SKM-1 (cell line): ENCODE data around the gene RPS27A.
"Not testable (repeated sequence)": the region's sequence is repeated elsewhere in the genome, so short reads cannot be mapped to it uniquely, and the experiment has no call there.

ENCODE experiments used
- DNase-seq: peaks from one replicate; lab custom pipeline; 2025; ENCODE audit not compliant: unreplicated experiment; lab: John Stamatoyannopoulos, UW

Gene RPS27A

DNA sequence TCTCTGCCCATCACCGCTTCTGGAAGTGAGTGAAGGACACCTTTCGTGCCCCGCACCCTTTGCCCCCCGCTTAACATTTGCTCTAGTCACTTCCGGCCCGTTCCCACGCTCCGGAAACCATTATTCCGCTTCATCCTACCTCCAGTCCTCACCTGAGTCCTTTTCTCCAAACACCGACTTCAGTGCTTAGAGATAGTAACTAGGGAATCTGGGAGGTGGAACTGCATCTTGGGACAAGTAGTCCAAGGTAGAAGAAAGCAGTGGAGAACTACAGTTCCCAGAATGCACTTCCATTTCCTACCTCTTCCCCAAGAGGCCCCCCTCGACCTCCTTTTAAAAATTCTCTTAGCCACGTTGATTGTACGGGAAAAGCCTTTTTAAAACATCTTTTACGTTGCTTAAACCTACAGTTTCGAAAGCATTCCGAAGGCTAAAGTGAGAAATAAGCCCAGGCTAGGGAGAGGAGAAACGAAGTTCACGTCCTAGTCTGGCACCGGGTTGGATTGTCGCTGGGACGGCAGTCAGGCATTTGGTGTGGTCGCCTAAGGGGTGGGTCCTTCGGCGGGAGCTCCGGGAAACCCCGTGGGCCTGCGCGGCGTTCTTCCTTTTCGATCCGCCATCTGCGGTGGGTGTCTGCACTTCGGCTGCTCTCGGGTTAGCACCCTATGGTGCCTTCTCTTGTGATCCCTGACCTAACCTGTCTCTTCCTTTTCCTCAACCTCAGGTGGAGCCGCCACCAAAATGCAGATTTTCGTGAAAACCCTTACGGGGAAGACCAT, at the start of gene RPS27A, which contains the start of gene CLHC1:
TSS of gene RPS27A (plus strand) at position 605 of the 779 bp plus-strand sequence. CDS start at position 742, 137 bp downstream.
TSS of gene CLHC1 (minus strand) at position 210 of the 779 bp plus-strand sequence. CDS start 9,882 bp downstream, outside the sequence.
- DNase-seq, result peak; percentile 96

DNA sequence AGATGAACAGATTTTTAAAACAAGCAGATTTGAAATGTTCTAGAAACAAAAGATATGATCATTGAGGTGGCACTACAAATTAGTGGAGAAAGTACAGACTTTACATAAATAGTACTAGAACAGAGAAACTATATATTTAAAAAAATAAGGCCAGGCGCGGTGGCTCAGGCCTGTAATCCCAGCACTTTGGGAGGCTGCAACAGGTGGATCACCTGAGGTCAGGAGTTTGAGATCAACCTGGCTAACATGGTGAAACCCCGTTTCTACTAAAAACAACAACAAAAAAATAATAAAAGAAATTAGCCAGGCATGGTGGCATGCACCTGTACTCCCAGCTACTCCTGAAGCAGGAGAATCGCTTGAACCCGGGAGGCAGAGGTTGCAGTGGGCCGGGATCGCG, 45.7 kb upstream of the RPS27A start:
- DNase-seq, result not testable (repeated sequence)

DNA sequence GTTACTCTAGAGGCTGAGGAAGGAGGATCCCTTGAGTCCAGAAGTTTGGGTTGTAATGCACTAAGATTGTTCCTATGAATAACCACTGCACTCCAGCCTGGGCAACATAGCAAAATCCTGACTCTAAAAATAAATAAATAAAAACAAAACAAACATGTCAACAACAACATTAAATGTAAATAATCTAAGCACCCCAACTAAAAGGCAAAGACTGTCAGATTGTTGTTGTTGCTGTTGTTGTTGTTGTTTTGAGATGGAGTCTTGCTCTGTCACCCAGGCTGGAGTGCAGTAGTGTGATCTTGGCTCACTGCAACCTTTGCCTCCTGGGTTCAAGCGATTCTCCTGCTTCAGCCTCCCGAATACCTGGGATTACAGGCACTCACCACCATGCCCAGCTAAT, 40.6 kb upstream of the RPS27A start:
- DNase-seq, result not testable (repeated sequence)

DNA sequence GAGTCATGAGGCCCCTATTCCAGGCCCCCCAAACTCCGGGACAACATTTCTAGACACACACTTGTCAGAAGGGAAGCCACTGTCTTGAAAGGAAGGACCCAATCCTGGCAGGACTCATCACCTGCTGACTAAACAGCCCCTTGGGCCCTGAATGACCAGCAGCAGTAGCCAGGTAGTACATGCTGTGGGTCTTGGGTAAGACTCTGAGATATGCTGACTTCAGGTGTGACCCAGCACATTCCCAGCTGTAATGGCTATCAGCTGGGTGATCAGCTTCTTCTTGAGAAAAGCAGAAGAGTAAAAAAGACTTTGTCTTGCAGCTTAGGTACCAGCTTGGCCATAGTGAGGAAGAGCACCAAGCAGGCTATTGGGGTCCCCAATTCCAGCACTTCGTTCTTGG, 36.0 kb upstream of the RPS27A start:
- no peak for DNase-seq

DNA sequence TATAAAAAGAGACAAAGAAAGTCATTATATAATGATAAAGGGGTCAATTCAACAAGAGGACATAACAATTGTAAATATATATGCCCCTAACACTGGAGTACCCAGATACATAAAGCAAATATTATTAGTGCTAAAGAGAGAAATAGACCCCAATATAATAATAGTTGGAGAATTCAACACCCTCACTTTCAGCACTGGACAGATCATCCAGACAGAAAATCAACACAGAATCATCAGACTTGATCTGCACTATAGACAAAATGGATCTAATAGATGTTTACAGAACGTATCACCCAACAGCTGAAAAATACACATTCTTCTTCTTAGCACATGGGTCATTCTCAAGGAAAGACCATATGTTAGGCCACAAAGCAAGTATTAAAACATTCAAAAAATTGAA, 32.1 kb upstream of the RPS27A start:
- DNase-seq, result no peak

DNA sequence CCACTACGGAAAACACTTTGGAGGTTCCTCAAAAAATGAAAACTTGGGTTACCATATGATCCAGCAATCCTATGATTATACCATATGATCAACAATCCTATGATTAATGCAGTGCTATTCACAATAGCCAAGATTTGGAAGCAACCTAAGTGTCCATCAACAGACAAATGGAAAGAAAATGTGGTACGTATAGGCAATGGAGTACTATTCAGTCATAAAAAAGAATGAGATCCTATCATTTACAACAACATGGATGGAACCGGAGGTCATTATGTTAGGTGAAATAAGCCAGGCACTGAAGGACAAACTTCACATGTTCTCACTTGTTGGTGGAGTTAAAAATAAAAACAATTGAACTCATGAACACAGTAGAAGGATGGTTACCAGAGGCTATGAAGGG, 28.0 kb upstream of the RPS27A start:
- DNase-seq, result no peak

DNA sequence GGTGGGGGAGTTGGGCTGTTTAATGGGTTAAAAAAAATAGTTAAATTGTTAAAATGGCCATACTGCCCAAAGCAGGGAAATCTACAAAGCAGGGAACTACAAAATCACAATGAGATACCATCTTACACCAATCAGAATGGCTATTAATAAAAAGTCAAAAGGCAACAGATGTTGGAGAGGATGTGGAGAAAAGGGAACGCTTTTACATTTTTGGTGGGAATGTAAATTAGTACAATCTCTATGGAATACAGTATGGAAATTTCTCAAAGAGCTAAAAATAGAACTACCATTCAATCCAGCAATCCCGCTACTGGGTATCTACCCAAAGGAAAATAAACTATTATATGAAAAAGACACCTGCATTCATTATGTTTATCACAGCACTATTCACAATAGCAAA, 27.5 kb upstream of the RPS27A start:
- no peak for DNase-seq

DNA sequence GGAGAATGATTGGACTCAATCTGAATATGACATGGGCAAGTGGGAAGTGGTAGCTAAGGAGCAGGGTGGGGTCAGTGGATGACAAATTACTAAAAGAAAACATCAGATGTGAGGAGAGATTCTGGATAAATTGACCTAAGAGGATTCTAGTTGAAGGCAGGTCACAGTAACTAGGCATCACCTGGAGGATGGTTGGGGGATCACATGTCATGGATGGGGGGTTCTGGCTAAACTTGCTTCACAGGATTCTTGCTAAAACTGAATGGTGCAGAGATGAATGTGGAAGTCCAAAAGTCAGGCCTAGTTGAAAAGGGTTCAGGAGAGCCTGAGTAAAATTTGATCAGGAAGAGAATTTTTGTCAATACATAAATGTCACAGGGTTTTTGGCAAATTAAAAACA, 18.7 kb upstream of the RPS27A start:
- no peak for DNase-seq

DNA sequence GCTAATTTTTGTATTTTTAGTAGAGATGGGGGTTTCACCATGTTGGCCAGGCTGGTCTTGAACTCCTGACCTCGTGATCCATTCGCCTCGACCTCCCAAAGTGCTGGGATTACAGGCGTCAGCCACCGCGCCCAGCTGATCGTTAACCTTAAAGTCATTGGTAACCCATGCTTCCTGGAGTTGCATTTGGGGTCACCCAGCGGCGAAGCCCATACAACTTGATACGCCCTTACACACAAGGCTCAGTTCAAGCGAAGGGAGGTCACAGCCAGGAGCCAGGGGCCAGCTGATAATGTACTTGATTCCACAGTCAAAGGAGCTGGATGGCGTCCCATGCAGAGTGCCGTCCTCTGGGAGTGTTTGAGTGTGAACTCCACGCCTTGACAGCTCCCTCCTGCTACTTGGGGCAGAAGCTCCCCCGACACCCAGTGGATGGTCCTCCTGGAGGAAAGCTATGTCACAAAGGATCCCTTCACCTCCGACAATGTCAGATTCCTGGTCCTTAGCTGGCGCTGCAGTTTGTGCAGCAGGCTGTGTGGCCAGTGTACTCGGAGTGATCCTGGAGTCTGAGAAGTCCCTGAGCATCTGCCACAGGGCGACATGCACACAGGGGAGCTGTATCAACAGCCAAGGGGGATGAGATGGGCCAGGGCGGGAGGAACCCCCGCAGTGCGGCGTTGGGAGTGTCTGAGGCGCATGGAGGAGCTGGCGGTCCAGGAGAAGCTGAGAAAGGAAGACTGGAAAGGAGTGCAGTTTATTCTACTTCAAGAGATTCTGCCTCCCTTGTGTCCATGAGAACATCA, 8.3 kb upstream of the RPS27A start:
- DNase-seq, result no peak

DNA sequence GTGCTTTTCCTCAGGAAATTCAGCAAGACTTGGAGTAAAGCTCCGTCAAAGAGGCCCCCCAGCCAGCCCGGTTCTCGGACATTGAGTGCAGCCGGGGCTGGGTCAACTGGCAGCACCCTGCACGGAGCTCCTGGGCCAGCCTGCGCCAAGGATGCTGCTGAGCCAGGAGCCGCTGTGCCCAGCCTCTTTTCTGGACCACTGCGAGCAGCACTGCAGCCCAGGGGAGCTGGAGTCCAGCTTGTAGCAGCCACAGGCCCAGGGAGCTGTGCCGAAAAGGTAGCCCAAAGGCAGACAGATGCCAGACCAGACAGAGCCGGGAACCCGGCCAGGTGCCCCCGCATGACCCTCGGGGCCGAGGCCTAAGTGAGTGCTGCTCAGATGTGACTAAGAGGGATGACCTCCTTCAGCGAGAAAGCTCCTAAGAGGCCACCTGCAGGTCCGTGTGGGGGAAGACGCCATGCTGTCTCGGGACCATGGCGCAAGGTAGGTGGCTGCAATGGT, 7.7 kb upstream of the RPS27A start:
- no peak for DNase-seq

DNA sequence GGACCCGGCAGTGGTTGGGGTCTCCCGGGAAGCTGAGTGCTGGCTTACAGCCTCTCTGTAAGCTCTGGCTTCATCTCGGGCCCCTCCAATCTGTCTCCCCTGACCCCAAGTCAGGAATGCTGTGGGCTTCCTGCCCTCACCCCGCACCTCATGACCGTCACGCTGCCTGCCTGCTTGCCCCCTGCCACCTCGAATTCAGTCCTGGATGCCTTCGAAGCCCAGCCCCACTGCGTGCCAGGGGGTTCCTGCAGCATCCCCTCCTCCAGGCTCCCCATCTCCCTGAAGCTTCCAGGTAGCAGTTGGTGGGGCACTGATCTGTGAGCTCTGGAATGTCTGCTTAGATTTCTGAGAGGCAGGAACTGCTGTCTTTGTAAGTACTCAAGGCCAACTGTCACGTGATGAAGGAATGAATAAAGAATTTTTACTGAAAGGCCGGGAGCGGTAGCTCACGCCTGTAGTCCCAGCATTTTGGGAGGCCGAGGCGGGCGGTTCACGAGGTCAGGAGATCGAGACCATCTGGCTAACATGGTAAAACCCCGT, 6.9 kb upstream of the RPS27A start:
- DNase-seq, result no peak

DNA sequence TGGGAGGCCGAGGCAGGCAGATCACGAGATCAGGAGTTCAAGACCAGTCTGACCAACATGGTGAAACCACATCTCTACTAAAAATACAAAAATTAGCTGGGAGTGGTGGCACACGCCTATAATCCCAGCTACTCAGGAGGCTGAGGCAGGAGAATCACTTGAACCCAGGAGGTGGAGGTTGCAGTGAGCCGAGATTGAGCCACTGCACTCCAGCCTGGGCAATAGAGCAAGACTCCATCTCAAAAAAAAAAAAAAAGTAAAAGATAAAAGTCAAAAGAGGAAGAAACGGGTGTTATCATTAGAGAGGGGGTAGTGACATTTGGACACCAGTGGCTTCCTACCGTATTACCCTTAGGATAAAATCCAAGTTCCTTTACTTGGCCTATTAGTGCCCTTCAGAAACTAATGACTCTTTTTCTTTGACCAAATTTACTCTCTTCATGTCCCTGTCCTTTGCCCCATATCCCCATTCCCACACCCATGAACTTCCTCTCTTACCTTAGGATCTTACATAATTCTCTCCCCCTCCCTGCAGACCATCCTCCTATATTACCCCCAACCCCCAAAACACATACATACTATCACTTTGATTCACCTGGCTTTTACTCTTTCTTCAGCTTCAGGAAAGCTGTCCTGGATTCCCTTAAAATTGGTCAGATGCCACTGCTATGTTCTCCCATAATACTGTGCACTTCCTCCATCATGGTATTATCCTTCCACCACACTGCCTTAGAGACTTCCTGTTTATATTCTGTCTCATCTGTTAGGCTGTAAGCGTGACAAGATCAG, 4.9 kb upstream of the RPS27A start:
- DNase-seq, result peak; percentile 73

DNA sequence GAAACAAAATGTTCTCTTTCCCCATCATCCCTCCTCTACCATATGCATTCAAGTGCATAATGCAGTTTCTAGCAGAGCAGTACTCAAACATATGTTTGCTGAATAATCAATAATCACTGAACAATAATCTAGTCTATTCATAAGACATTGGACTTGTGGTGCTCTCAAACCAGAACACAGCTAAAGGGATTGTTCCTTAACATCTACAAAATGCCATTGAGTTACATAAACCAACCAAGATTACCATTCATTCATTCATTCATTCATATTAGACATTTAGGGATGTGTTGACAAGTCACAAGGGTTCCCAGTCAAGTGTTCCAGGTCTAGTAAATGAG, 4.3 kb upstream of the RPS27A start:
- no peak for DNase-seq

DNA sequence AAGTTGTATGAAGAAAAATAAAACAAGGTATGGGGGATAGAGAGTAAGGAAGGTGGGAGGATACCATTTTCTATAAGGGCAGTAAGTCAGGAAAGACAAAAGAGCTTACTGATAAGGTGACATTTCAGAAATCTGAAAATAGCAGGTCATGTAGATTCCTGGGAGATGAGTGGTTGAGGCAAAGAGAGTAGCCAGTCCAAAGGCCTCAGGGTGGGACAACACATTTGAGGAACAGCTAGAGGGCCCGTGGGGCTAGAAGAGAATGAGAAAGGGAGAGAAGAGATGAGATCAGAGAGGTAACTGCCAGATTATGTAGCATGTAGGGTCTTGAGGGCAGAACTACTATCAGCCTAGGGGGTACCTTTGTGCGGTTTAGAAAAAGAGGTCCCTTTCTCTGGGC, 3.3 kb upstream of the RPS27A start:
- no peak for DNase-seq

DNA sequence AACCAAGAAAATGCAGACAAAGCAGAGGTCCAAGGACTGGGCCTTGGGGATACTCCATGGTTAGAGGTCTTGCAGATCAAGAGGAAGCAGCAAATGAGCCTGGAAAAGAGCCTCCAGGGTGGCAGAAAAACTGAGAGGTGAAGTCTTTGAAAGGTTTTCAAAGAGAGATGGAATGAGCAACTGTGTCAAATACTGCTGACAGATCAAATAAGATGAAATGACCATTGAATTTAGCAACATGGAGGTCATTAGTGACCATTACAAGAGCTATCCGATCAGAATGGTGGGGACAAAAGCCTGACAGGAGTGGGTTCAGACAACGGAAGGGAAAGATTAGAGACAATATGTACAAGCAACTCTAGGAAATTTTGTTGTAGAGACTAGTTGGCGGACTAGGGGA, 1.9 kb upstream of the RPS27A start:
- DNase-seq, result no peak

DNA sequence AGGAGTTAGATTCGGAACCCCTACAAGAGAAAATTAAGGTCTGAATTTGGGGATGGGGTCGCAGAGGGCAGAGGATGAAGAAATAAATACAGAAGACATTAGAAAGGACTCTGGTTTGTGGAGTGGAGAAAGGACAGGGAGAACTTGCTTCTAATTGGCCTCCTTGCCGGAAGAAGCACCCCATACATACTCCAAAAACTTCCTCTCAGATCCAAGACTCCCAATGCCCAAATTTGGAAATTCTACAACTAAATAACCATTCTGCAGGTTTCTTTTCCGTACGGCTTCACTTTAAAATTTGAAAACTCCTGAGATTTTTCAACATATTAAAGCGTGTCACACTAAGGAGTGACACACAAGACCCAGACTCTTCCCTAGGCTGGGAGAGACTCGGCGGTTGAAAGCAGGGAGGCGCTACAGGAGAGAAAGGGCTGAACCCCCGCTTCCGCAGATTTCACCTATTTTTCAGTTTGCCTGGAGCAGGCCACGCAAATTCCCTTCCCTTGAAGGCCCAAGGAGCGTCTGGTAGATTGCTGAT, 873 bp upstream of the RPS27A start:
- DNase-seq, result no peak

DNA sequence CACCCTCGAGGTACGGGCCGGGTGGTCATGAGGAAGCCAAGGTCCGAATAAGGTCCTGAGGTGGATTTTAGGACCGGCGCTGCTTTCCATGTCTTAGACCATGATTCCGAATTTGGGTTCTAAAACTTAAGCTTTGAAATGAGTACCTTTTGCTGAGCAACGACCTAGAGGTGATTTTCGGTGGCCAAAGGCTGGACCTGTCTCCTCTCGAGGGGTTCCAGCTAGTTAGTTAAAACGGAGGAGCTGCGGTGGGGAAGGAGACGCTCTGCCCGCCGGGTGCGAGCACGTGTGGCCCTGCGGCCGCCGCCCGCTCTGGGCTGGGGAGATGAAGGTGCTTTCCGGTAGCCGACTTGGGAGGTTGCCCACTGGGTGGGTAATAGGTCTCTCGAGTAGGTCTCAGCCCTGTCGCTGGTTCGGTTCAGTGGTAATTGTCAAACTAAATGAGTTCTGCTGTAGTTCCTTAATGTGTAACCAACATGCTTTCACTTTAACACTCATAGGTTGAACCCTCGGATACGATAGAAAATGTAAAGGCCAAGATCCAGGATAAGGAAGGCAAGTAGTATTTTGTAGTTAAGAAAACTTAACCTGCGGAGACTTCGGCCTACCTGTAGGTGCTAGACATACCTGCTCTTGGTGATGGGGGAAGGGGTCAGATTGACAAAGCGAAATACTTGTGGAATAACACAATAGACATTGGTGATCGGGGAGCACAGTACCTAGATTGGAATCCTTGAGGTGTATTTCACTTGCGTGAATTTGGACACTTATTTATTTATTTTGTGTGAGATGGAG, 572 bp downstream of the RPS27A start:
- no peak for DNase-seq

DNA sequence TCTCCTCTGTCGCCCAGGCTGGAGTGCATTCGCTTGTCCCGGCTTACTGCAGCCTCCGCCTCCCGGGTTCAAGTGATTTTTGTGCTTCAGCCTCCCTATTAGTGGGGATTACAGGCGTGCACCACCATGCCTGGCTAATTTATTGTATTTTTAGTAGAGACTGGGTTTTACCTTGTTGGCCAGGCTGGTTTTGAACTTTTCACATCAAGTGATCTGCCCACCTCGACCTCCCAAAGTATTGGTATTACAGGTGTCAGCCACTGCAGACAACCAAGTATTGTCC, 1.1 kb downstream of the RPS27A start:
- DNase-seq, result no peak

DNA sequence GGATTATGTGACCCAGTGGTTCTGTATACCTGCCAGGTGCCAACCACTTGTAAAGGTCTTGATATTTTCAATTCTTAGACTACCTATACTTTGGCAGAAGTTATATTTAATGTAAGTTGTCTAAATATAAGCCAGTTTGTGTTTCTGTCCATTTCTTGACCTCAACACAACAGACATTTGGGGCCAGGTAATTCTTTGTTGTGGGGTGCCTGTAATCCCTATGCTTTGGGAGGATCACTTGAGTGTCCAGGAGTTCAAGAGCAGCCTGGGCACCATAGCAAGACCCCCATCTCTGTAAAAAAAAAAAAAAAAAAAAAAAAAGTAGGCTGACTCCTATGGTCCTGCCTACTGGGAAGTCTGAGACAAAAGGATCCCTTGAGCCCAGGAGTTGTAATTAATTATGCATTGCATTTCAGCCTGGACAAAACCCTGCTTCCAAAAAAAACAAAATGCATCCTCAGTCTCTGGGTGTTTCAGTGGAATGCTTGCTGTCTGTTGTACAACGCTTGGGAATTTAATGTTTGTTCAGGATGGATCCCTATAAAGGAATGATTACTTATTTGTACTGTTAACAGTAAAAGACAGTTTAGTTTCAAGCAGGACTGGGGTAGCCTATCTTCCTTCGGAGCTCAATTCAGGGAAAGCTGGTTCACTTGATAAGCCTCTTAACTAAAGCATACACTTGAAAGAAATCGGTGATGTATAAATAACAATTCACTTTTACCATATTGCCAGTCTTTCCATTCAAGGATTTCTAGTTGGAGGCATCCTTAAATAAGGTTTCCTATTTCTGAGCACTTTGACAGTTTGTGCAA, 3.4 kb downstream of the RPS27A start:
- no peak for DNase-seq
